ENCODE data around the gene APP.

The APP gene

DNA sequence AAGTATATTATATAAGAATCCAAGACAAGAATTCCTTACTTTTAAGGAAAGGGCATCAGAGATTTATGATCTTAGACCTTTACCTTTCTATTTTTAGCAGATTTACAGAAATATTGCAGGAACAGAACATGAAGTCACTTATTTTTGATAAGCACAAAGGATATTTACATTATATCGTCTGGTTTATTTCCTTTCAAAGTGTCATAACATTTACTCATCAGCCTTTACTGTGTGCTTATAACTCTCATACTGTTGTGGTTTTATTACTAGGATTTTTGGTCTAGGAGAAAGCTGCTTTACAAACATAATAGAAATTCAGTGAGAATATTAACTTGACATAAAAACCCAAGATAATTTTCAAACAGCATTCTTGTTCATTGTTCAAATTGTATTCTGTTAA is 47.6 kb downstream of the APP start:
- ChIA-PET POLR2A (no interaction called here), CTCF (interaction anchor here (1.0 to 1.1 kb wide), 2 partner anchors 48 to 222 kb away, joined by 3 to 5 read pairs; partner anchors contain the start of gene APP)
- no peak for DNase-seq (ENCODE audit: extremely low spot score)
- TF ChIP-seq, protein P1, sequence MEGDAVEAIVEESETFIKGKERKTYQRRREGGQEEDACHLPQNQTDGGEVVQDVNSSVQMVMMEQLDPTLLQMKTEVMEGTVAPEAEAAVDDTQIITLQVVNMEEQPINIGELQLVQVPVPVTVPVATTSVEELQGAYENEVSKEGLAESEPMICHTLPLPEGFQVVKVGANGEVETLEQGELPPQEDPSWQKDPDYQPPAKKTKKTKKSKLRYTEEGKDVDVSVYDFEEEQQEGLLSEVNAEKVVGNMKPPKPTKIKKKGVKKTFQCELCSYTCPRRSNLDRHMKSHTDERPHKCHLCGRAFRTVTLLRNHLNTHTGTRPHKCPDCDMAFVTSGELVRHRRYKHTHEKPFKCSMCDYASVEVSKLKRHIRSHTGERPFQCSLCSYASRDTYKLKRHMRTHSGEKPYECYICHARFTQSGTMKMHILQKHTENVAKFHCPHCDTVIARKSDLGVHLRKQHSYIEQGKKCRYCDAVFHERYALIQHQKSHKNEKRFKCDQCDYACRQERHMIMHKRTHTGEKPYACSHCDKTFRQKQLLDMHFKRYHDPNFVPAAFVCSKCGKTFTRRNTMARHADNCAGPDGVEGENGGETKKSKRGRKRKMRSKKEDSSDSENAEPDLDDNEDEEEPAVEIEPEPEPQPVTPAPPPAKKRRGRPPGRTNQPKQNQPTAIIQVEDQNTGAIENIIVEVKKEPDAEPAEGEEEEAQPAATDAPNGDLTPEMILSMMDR (IDR thresholded peaks at IDR 0.05; ENCODE audit: control extremely low read depth, extremely low read depth, low read depth, missing control alignments): no peak

DNA sequence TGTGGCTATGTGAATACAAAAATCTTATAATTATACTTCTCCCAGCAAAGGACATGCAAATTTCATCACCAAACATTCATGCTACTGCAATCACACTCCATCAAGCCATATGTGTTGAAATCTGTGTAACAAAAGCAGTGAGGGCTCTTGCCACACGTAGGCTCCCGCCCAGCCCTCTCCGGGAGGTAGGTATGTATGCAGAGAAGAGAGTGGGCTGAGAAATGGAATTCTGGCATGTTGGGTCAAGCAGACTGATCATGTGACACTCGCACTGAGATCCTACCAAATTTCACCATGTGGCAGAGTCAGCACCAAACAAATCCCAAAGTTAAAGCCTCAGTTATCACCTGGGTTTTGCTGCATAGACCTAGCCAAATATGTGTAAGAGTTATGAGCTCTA is 49.7 kb downstream of the APP start:
- CTCF ChIA-PET: interaction anchor here (0.7 kb wide), 1 partner anchor 48 kb away, joined by 3 read pairs; no protein-coding TSS in a partner anchor
- TF ChIP-seq, protein P1 (IDR thresholded peaks at IDR 0.05; ENCODE audit: control extremely low read depth, extremely low read depth, low read depth, missing control alignments): no peak
- POLR2A ChIA-PET: no interaction called here
- no peak for DNase-seq (ENCODE audit: extremely low spot score)

- TF ChIP-seq, protein P1 (IDR thresholded peaks at IDR 0.05; ENCODE audit: control extremely low read depth, extremely low read depth, low read depth, missing control alignments): no peak
Observed at GRCh38 chr21:26119906-26120305, 50.7 kb downstream of the APP start.

GRCh38 chr21:26118938-26119540 is 51.5 kb downstream of the APP start:
- TF ChIP-seq, protein P1 (IDR thresholded peaks at IDR 0.05; ENCODE audit: control extremely low read depth, extremely low read depth, low read depth, missing control alignments): no peak
- CTCF ChIA-PET: interaction anchor here (1.4 kb wide), 1 partner anchor 9 kb away, joined by 3 read pairs; no protein-coding TSS in a partner anchor
- no peak for DNase-seq (ENCODE audit: extremely low spot score)
- POLR2A ChIA-PET: no interaction called here

More at GRCh38 chr21:26119906-26120305, 50.7 kb downstream of the APP start:
- CTCF ChIA-PET: interaction anchor here (1.4 kb wide), 1 partner anchor 10 kb away, joined by 3 read pairs; no protein-coding TSS in a partner anchor
- no peak for DNase-seq (ENCODE audit: extremely low spot score)
- POLR2A ChIA-PET: no interaction called here

GRCh38 chr21:26117972-26118367 is 52.6 kb downstream of the APP start:
- DNase-seq (ENCODE audit: extremely low spot score): no peak
- CTCF ChIA-PET: interaction anchor here (1.1 kb wide), 1 partner anchor 10 kb away, joined by 3 read pairs; no protein-coding TSS in a partner anchor
- POLR2A ChIA-PET: no interaction called here
- TF ChIP-seq, protein P1 (IDR thresholded peaks at IDR 0.05; ENCODE audit: control extremely low read depth, extremely low read depth, low read depth, missing control alignments): no peak

DNA sequence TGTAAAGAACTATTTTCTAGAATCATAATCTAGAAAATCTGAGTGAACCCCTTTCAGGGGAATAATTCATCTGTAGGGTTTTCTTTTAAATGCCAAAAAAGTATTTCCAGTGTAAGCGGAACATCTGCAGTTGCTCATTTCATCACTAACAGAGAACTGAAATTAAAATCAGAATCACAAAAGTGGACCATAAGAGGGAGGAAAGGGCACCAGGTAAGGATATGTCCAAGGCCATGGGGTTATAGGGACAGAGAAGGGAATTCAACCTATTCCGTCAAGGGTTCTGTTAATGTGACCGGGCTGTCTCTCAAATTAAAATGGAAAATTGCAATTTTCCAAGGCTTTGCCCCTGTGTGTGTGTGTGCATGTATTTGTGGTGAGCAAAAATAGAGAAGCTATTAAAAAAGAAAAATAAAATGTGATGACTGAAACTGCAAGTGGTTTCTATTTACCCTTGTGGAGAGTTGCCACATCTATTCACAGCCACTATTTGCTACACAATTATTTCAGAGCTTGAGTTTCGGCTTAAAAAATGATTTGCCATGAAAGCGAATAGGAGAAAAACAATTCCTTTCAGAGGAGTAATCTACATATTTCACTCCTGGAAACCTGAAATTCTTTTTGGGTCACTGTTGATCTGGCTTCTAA is 53.1 kb downstream of the APP start:
- POLR2A ChIA-PET: no interaction called here
- DNase-seq (ENCODE audit: extremely low spot score): no peak
- TF ChIP-seq, protein P1 (IDR thresholded peaks at IDR 0.05; ENCODE audit: control extremely low read depth, extremely low read depth, low read depth, missing control alignments): no peak
- CTCF ChIA-PET: interaction anchor here (1.1 kb wide), 1 partner anchor 10 kb away, joined by 3 read pairs; no protein-coding TSS in a partner anchor
